Fibroblast of gingiva (primary cell): Measurements from ENCODE around the gene GPR34.
A peak's percentile ranks its signal among the peaks of the same experiment; 100 is the strongest.

Experiments used
- DNase-seq: peaks from one replicate; pipeline ENCODE4 v3.0.0-alpha.2; 2011; ENCODE audit warnings: low read depth

GPR34 gene

GRCh38 chrX:41734530-41734929 lies 45.8 kb downstream of the GPR34 start:
- peak; percentile 8 for DNase-seq

GRCh38 chrX:41737065-41737464 lies 48.3 kb downstream of the GPR34 start:
- DNase-seq = no peak

- DNase-seq = no peak
Observed at GRCh38 chrX:41739871-41740270, 51.1 kb downstream of the GPR34 start.
